IMR-90 (cell line): ENCODE data around the gene STIM1. TPM values are rescaled to one million over a fixed set of nuclear protein-coding genes. Genes with fewer than 3 reads are reported as not detected.

Source experiments
- ATAC-seq: fragments of 200-7000 bp; cut with Tn5 transposase; 2 replicates; pipeline ENCODE4 v1.9.1; 2020; ENCODE audit warnings: low read depth, mild to moderate bottlenecking, moderate library complexity
- BruUV-seq: library from RNA; stranded (reverse); fragments of 400-500 nt; replicated peaks from 2 replicates; lab custom pipeline; 2021; lab: Mats Ljungman, UMichigan
- CTCF ChIA-PET: fragments of 300-600 bp; formaldehyde crosslinking; extraction: SDS; loops from one replicate; lab custom pipeline; 2021; ENCODE audit warnings: antibody characterized with exemption; lab: Yijun Ruan, JAX
- POLR2A ChIA-PET: fragments of 300-600 bp; sonication (Branson Sonifier 250); formaldehyde crosslinking; loops from one replicate; lab custom pipeline; 2022; ENCODE audit warnings: antibody characterized with exemption; ENCODE audit not compliant: unreplicated experiment; lab: Charles Lee
- DNase-seq: peaks from one replicate; pipeline ENCODE4 v3.0.0; 2013
- H2AFZ ChIP-seq: replicated peaks from 2 replicates; pipeline ENCODE3; 2013; ENCODE audit warnings: low read length, mild to moderate bottlenecking; ENCODE audit not compliant: poor library complexity
- H2AK5ac ChIP-seq: 2 replicates; pipeline ENCODE4 v1.6.1; 2013; ENCODE audit warnings: low read depth, low read length, inconsistent platforms
- H2AK9ac ChIP-seq: replicated peaks from 2 replicates; pipeline ENCODE3; 2013; ENCODE audit warnings: mild to moderate bottlenecking, low read depth, low read length, moderate library complexity; ENCODE audit not compliant: poor library complexity
- H2BK120ac ChIP-seq: 2 replicates; pipeline ENCODE4 v1.6.1; 2013; ENCODE audit warnings: low read depth, low read length, inconsistent platforms
- H2BK15ac ChIP-seq: 3 replicates; pipeline ENCODE4 v1.6.1; 2013; ENCODE audit warnings: low read depth, low read length, inconsistent platforms
- H2BK20ac ChIP-seq: 2 replicates; pipeline ENCODE4 v1.6.1; 2013; ENCODE audit warnings: low read depth, mild to moderate bottlenecking, inconsistent platforms, low read length, moderate library complexity
- H2BK5ac ChIP-seq: 2 replicates; pipeline ENCODE4 v1.6.1; 2013; ENCODE audit warnings: mild to moderate bottlenecking, low read depth, low read length, inconsistent platforms; ENCODE audit not compliant: poor library complexity, severe bottlenecking
- H3K14ac ChIP-seq: replicated peaks from 2 replicates; pipeline ENCODE4 v1.6.1; 2013; ENCODE audit warnings: low read depth, low read length, inconsistent platforms
- H3K18ac ChIP-seq: 2 replicates; pipeline ENCODE4 v1.6.1; 2013; ENCODE audit warnings: low read depth, low read length, control low read depth
- H3K23ac ChIP-seq: 2 replicates; pipeline ENCODE4 v1.6.1; 2013; ENCODE audit warnings: low read depth, low read length, inconsistent platforms
- H3K27ac ChIP-seq: 2 replicates; pipeline ENCODE4 v1.5.1; 2013; ENCODE audit warnings: mild to moderate bottlenecking, control low read depth, low read length; ENCODE audit not compliant: insufficient read depth
- H3K27me3 ChIP-seq: 2 replicates; pipeline ENCODE4 v1.6.1; 2013; ENCODE audit warnings: low read length; ENCODE audit not compliant: control insufficient read depth, insufficient read depth
- H3K36me3 ChIP-seq: 2 replicates; pipeline ENCODE4 v1.6.1; 2013; ENCODE audit warnings: low read length, mixed read lengths; ENCODE audit not compliant: control insufficient read depth, insufficient read depth
- H3K4ac ChIP-seq: 2 replicates; pipeline ENCODE4 v1.6.1; 2013; ENCODE audit warnings: low read depth, low read length, inconsistent platforms
- H3K4me1 ChIP-seq: 2 replicates; pipeline ENCODE4 v1.6.1; 2013; ENCODE audit warnings: low read length, mixed read lengths; ENCODE audit not compliant: control insufficient read depth, insufficient read depth
- H3K4me2 ChIP-seq: 2 replicates; pipeline ENCODE4 v1.6.1; 2013; ENCODE audit warnings: low read depth, mild to moderate bottlenecking, control low read depth, low read length, moderate library complexity
- H3K4me3 ChIP-seq: 2 replicates; pipeline ENCODE4 v1.5.1; 2013; ENCODE audit warnings: low read depth, mild to moderate bottlenecking, control low read depth, low read length, moderate library complexity; ENCODE audit not compliant: insufficient read depth
- H3K56ac ChIP-seq: 2 replicates; pipeline ENCODE4 v1.6.1; 2013; ENCODE audit warnings: low read length, inconsistent platforms; ENCODE audit not compliant: insufficient read depth; ENCODE audit errors: extremely low read depth
- H3K79me1 ChIP-seq, 2 experiments: 2 replicates each; pipeline ENCODE4 v1.6.1; 2013; ENCODE audit warnings: low read length in 2 of 2, inconsistent platforms in 1 of 2, low read depth in 1 of 2
- H3K9ac ChIP-seq: 2 replicates; pipeline ENCODE4 v1.6.1; 2013; ENCODE audit warnings: low read depth, low read length, control low read depth
- H3K9me1 ChIP-seq: 2 replicates; pipeline ENCODE4 v1.6.1; 2013; ENCODE audit warnings: low read length, inconsistent platforms; ENCODE audit not compliant: insufficient read depth
- H3K9me3 ChIP-seq: 2 replicates; pipeline ENCODE4 v1.6.1; 2013; ENCODE audit warnings: low read length; ENCODE audit not compliant: control insufficient read depth, insufficient read depth
- H4K20me1 ChIP-seq: 2 replicates; pipeline ENCODE4 v1.6.1; 2013; ENCODE audit warnings: low read length, inconsistent platforms; ENCODE audit not compliant: insufficient read depth
- H4K5ac ChIP-seq: 2 replicates; pipeline ENCODE4 v1.6.1; 2013; ENCODE audit warnings: mild to moderate bottlenecking, low read depth, low read length, control low read depth
- H4K8ac ChIP-seq, 2 experiments: 2 replicates each; pipeline ENCODE4 v1.6.1; 2013; ENCODE audit warnings: low read depth in 2 of 2, low read length in 2 of 2, control low read depth in 1 of 2, inconsistent platforms in 1 of 2
- H4K91ac ChIP-seq: 2 replicates; pipeline ENCODE4 v1.6.1; 2013; ENCODE audit warnings: low read depth, low read length, inconsistent platforms; ENCODE audit not compliant: insufficient read depth
- CEBPB ChIP-seq: IDR thresholded peaks from 2 replicates; pipeline ENCODE4 v1.6.1; 2012; ENCODE audit warnings: low read depth, low read length, improper control_type of control experiment
- MAZ ChIP-seq: IDR thresholded peaks from 2 replicates; pipeline ENCODE4 v1.6.1; 2012; ENCODE audit warnings: low read depth, mild to moderate bottlenecking, low read length, improper control_type of control experiment, moderate library complexity, borderline replicate concordance
- MXI1 ChIP-seq: IDR thresholded peaks from 2 replicates; pipeline ENCODE4 v1.6.1; 2012; ENCODE audit warnings: low read depth, mild to moderate bottlenecking, low read length, moderate library complexity, borderline replicate concordance
- RAD21 ChIP-seq: IDR thresholded peaks from 2 replicates; pipeline ENCODE4 v1.6.1; 2012; ENCODE audit warnings: low read length, improper control_type of control experiment
- SMC3 ChIP-seq: fragments of 150-350 bp; IDR thresholded peaks from 2 replicates; pipeline ENCODE4 v1.6.1; 2016; ENCODE audit warnings: low read depth, mild to moderate bottlenecking, antibody characterized with exemption, low read length, moderate library complexity
- WGBS, 2 experiments: methylation state at CpG; one replicate each; pipeline versions ENCODE4 v1.1.5 to v1.1.7; 2013; ENCODE audit warnings: missing lambda C conversion rate in 2 of 2; ENCODE audit not compliant: insufficient read length in 1 of 2; ENCODE audit errors: extremely low coverage in 2 of 2; 5-methylcytosine and 5-hydroxymethylcytosine counted together
- dilution Hi-C: fragments of 300-500 bp; cut with HindIII; formaldehyde crosslinking; loops from one replicate; pipeline ENCODE4 v1.14.3; 2018; ENCODE audit warnings: low sequenced_read_pairs; ENCODE audit not compliant: unreplicated experiment
- in situ Hi-C: fragments of 300-500 bp; cut with MboI; formaldehyde crosslinking; loops from 3 replicates; pipeline ENCODE4 v1.14.3; 2019; ENCODE audit warnings: low sequenced_read_pairs, inconsistent platforms, mixed read lengths
- intact Hi-C: fragments of 100-400 bp; cut with micrococcal nuclease; formaldehyde crosslinking; loops from 2 replicates; pipeline ENCODE4 v1.10.0; 2022
- polyA plus RNA-seq, 3 experiments: library from polyadenylated mRNA; depleted of rRNA; stranded (reverse); fragments of >200 nt; gene quantifications; 2 replicates each; pipeline ENCODE4 v1.2.3, GENCODE V29; 2012; ENCODE audit warnings: low replicate concordance in 1 of 3
- total RNA-seq: library from RNA; depleted of rRNA; stranded (reverse); fragments of >200 nt; gene quantifications from 2 replicates; pipeline ENCODE4 v1.2.3, GENCODE V29; 2012
- TF ChIP-seq, protein P1 (sequence below): fragments of 150-350 bp; IDR thresholded peaks from 2 replicates; pipeline ENCODE4 v1.6.1; 2016; ENCODE audit warnings: low read depth, mild to moderate bottlenecking, low read length, moderate library complexity, borderline replicate concordance
- TF ChIP-seq, protein P2 (sequence below): fragments of 150-350 bp; IDR thresholded peaks from 2 replicates; pipeline ENCODE4 v1.6.1; 2017; ENCODE audit warnings: mild to moderate bottlenecking, antibody characterized with exemption, low read length, low read depth

Gene STIM1
- total and polyA plus RNA-seq, 2 of the 4 experiments (the other 2 are of a cell fraction): 17.9 to 23.0 TPM

DNA sequence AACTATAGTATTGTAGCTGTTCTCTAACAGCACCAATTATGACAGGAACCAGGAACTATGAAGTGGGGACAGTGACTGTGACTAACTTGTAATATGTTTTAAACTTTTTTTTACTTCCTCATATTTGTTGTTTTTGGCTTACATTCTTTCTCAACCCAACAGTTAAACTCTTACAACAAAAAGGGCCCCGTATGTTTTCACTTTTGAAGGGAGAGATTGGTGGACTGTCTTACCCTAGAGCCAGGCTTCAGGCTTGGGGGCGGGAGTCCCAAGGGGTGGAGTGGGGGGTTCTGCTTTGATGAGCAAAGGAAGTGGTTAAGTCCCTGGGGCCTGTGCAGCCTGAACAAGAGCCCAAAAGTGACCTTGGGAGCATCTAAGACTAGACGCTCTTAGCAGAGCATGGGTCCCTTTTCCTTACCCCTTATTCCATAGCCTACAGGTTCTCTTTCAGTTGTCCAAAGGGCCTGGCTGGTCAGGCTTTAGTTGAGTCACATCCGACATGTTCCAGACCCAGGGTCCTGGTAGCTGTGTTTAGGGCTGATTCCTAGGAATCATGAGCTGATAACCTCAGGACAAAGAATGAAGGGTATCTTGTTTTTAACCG, 38.8 kb downstream of the STIM1 start:
- Histone ChIP-seq H3K9me3 (no peaks in the 10 kb centered on the region), H4K5ac (no peak overlapping the region), H3K27me3 (no peaks in the 10 kb centered on the region), H4K91ac (peak overlapping the region; percentile 63; the same call in 1 of the 2 replicates), H3K36me3 (no peaks in the 10 kb centered on the region), H3K4me1 (peaks cover 9% of the 10 kb centered on the region), H3K14ac (no peak overlapping the region; the same call in none of the 2 replicates), H4K8ac (peak overlapping the region in 1 of 2 experiments; percentile 20; a peak in 2 of 4 replicates), H3K27ac (peak overlapping the region; percentile 40; the same call in 1 of the 2 replicates), H2AK5ac (no peak overlapping the region; the same call in 1 of the 2 replicates), H3K4me3 (no peak overlapping the region), H2BK20ac (no peak overlapping the region), H4K20me1 (no peaks in the 10 kb centered on the region; the same call in 1 of the 2 replicates), H3K9me1 (peaks cover 4% of the 10 kb centered on the region; the same call in 1 of the 2 replicates), H2BK120ac (peak overlapping the region; percentile 12), H3K79me1 (peaks cover 19 to 20% of the 10 kb centered on the region in 2 experiments), H3K4me2 (peak overlapping the region; percentile 14; the same call in 1 of the 2 replicates), H3K4ac (0 out of 2 replicates have a peak overlapping the region, but pooled peaks have one; percentile 35), H3K56ac (no peak overlapping the region), H2BK15ac (0 out of 3 replicates have a peak overlapping the region, but pooled peaks have one; percentile 44), H3K18ac (no peak overlapping the region), H3K9ac (no peak overlapping the region), H2BK5ac (no peak overlapping the region), H2AK9ac (no peak overlapping the region), H3K23ac (peak overlapping the region; percentile 4), H2AFZ (peak overlapping the region; percentile 65)
- TF ChIP-seq, protein P1, sequence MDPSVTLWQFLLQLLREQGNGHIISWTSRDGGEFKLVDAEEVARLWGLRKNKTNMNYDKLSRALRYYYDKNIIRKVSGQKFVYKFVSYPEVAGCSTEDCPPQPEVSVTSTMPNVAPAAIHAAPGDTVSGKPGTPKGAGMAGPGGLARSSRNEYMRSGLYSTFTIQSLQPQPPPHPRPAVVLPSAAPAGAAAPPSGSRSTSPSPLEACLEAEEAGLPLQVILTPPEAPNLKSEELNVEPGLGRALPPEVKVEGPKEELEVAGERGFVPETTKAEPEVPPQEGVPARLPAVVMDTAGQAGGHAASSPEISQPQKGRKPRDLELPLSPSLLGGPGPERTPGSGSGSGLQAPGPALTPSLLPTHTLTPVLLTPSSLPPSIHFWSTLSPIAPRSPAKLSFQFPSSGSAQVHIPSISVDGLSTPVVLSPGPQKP: no peak
- TF ChIP-seq MAZ (no peak), CEBPB (no peak), MXI1 (no peak), SMC3 (no peak), RAD21 (no peak)
- TF ChIP-seq, protein P2, sequence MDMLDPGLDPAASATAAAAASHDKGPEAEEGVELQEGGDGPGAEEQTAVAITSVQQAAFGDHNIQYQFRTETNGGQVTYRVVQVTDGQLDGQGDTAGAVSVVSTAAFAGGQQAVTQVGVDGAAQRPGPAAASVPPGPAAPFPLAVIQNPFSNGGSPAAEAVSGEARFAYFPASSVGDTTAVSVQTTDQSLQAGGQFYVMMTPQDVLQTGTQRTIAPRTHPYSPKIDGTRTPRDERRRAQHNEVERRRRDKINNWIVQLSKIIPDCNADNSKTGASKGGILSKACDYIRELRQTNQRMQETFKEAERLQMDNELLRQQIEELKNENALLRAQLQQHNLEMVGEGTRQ: no peak
- 100% methylated on average over 1 of the region's 5 CpGs; no CpG with 5 or more reads in 1 of the 2 experiments for WGBS, 2 experiments
- in situ Hi-C loops: no loop called here
- BruUV-seq: no TSS peak
- ATAC-seq: peak; percentile 85
- POLR2A ChIA-PET: no interaction called here
- dilution Hi-C loops: no loop called here
- DNase-seq: peak; percentile 22
- intact Hi-C loops: no loop called here
- CTCF ChIA-PET: no interaction called here
